ENCODE measurements around the gene SLC25A24.

GRCh38 chr1:108100148-108100547 is 100.0 kb downstream of the SLC25A24 start:
- no peak for TF ChIP-seq YY1 (IDR thresholded peaks at IDR 0.05; ENCODE audit: insufficient read depth, insufficient read length)
- no peak for TF ChIP-seq SUZ12 (IDR thresholded peaks at IDR 0.05; ENCODE audit: extremely low read depth, insufficient read depth, insufficient read length)

Data from NT2/D1 (cell line).